ENCODE results near the gene SGTA. TPM values are rescaled to one million over a fixed set of nuclear protein-coding genes. Genes with fewer than 3 reads are reported as not detected.

Gene SGTA
- total RNA-seq, 2 donors from 2014 or later: 73.9 to 81.5 TPM

- no peak overlapping the region for H3K27ac Mint-ChIP-seq
- no peaks in the 10 kb centered on the region for H3K4me1 Mint-ChIP-seq
- no peaks in the 10 kb centered on the region for H3K9me3 Mint-ChIP-seq
These were observed 25.9 kb downstream of the SGTA start for GRCh38 chr19:2756921-2757881.

DNA sequence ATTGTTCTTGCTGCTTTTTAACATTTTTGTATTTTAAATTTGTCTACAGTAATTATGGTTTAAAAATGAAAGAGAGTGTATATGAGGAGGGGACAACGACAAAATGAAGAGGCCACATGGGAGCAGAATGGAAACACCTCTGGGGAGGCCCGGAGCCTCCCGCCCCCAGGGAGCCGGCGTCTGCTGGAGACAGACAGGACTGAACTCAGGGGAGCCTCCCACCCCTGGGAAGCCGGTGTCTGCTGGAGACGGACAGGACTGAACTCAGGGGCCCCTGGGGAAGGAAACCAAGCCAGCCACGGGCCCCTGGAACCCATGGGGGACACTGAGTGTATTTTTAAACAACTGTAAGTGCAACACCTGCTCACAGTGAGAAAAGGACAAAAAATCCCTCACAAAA, 26.6 kb downstream of the SGTA start:
- Mint-ChIP-seq H3K4me3 (no peak overlapping the region), H3K9me3 (no peaks in the 10 kb centered on the region), H3K36me3 (ENCODE audit: low read depth) (peaks cover 52% of the 10 kb centered on the region), H3K27ac (no peak overlapping the region), H3K27me3 (ENCODE audit: insufficient read depth) (no peaks in the 10 kb centered on the region), H3K4me1 (no peaks in the 10 kb centered on the region)
- WGBS, 2 experiments (ENCODE audit: insufficient coverage in 1 of 2, insufficient read length in 1 of 2): 91 to 94% methylated on average over 6 to 8 of the region's 8 CpGs
- no peak for DNase-seq
- no peak overlapping the region for H3K4me3 ChIP-seq (ENCODE audit: low read length)
- H3K9ac ChIP-seq (ENCODE audit: extremely low read depth, low read length, poor library complexity, severe bottlenecking): no peak overlapping the region
- H3K4me1 ChIP-seq (ENCODE audit: control insufficient read depth, insufficient read depth, low read length): no peaks in the 10 kb centered on the region
- H3K27ac ChIP-seq (ENCODE audit: low read depth, low read length): no peak overlapping the region
- no peaks in the 10 kb centered on the region for H3K9me3 ChIP-seq (ENCODE audit: control insufficient read depth, low read length)
- no peaks in the 10 kb centered on the region for H3K27me3 ChIP-seq (ENCODE audit: control insufficient read depth, insufficient read depth, low read length, poor library complexity, severe bottlenecking)
- H3K36me3 ChIP-seq (ENCODE audit: control insufficient read depth, insufficient read depth, low read length): peaks cover 50% of the 10 kb centered on the region
- no peak for TF ChIP-seq CTCF (conservative IDR thresholded peaks at IDR 0.05)

More at GRCh38 chr19:2756921-2757881, 25.9 kb downstream of the SGTA start:
- Histone ChIP-seq H3K9ac (ENCODE audit: extremely low read depth, low read length, poor library complexity, severe bottlenecking) (no peak overlapping the region), H3K9me3 (ENCODE audit: control insufficient read depth, low read length) (no peaks in the 10 kb centered on the region), H3K4me3 (ENCODE audit: low read length) (no peak overlapping the region), H3K4me1 (ENCODE audit: control insufficient read depth, insufficient read depth, low read length) (no peaks in the 10 kb centered on the region), H3K36me3 (ENCODE audit: control insufficient read depth, insufficient read depth, low read length) (peaks cover 50% of the 10 kb centered on the region), H3K27me3 (ENCODE audit: control insufficient read depth, insufficient read depth, low read length, poor library complexity, severe bottlenecking) (no peaks in the 10 kb centered on the region), H3K27ac (ENCODE audit: low read depth, low read length) (no peak overlapping the region)
- H3K36me3 Mint-ChIP-seq (ENCODE audit: low read depth): peaks cover 57% of the 10 kb centered on the region
- H3K4me3 Mint-ChIP-seq: no peak overlapping the region
- no peaks in the 10 kb centered on the region for H3K27me3 Mint-ChIP-seq (ENCODE audit: insufficient read depth)
- no peak for DNase-seq
- 95 to 96% methylated on average over 43 to 48 of the region's 48 CpGs for whole genome bisulfite sequencing, 2 experiments (ENCODE audit: insufficient coverage in 1 of 2, insufficient read length in 1 of 2)
- no peak for TF ChIP-seq CTCF (conservative IDR thresholded peaks at IDR 0.05)

GRCh38 chr19:2755811-2756210, 27.3 kb downstream of the SGTA start:
- H3K27ac ChIP-seq (ENCODE audit: low read depth, low read length): no peak overlapping the region
- no peak overlapping the region for H3K9ac ChIP-seq (ENCODE audit: extremely low read depth, low read length, poor library complexity, severe bottlenecking)
- no peak overlapping the region for H3K27ac Mint-ChIP-seq
- DNase-seq: no peak
- peaks cover 48% of the 10 kb centered on the region for H3K36me3 Mint-ChIP-seq (ENCODE audit: low read depth)
- no peaks in the 10 kb centered on the region for H3K27me3 ChIP-seq (ENCODE audit: control insufficient read depth, insufficient read depth, low read length, poor library complexity, severe bottlenecking)
- peaks cover 48% of the 10 kb centered on the region for H3K36me3 ChIP-seq (ENCODE audit: control insufficient read depth, insufficient read depth, low read length)
- H3K4me1 Mint-ChIP-seq: no peaks in the 10 kb centered on the region
- TF ChIP-seq CTCF (conservative IDR thresholded peaks at IDR 0.05): no peak
- H3K4me1 ChIP-seq (ENCODE audit: control insufficient read depth, insufficient read depth, low read length): no peaks in the 10 kb centered on the region
- H3K4me3 ChIP-seq (ENCODE audit: low read length): no peak overlapping the region
- H3K9me3 ChIP-seq (ENCODE audit: control insufficient read depth, low read length): no peaks in the 10 kb centered on the region
- H3K27me3 Mint-ChIP-seq (ENCODE audit: insufficient read depth): no peaks in the 10 kb centered on the region
- WGBS, 2 experiments (ENCODE audit: insufficient coverage in 1 of 2, insufficient read length in 1 of 2): 96 to 98% methylated on average over 6 to 13 of the region's 16 CpGs
- no peaks in the 10 kb centered on the region for H3K9me3 Mint-ChIP-seq
- H3K4me3 Mint-ChIP-seq: no peak overlapping the region
